Gastrocnemius medialis (tissue), 4 donors: Measurements from ENCODE around the gene CSNK1G1. TPM values are rescaled to one million over a fixed set of nuclear protein-coding genes. Genes with fewer than 3 reads are reported as not detected.

Source experiments
- ATAC-seq, 2 donors: fragments of 150-250 bp; one replicate each; pipeline ENCODE4 v1.9.1; 2016
- DNase-seq, 2 donors: peaks; one replicate each; pipeline ENCODE4 v3.0.0-alpha.2; 2019
- H3K27ac ChIP-seq, 4 donors: fragments of 200-600 bp; sonication (generic); 1 replicate in 1 of 4; 2 replicates in 3 of 4; pipeline ENCODE4 v1.5.1; 2016 to 2018; ENCODE audit warnings: mild to moderate bottlenecking in 2 of 4, moderate library complexity in 1 of 4
- H3K27me3 ChIP-seq, 3 donors: fragments of 200-600 bp; sonication (generic) in 2 of 3; 1 replicate in 1 of 3; 2 replicates in 2 of 3; pipeline versions ENCODE4 v1.5.1 to v1.6.0; 2016 to 2019; ENCODE audit warnings: mild to moderate bottlenecking in 1 of 3, moderate library complexity in 1 of 3
- H3K36me3 ChIP-seq, 2 donors: fragments of 200-600 bp; sonication (generic) in 1 of 2; one replicate each; pipeline ENCODE4 v1.5.1; 2017 to 2018
- H3K4me1 ChIP-seq, 2 donors: fragments of 200-600 bp; sonication (generic) in 1 of 2; one replicate each; pipeline ENCODE4 v1.5.1; 2016 to 2017; ENCODE audit warnings: mild to moderate bottlenecking in 2 of 2
- H3K4me3 ChIP-seq, 4 donors: fragments of 200-600 bp; sonication (generic) in 3 of 4; 1 replicate in 1 of 4; 2 replicates in 3 of 4; pipeline ENCODE4 v1.5.1; 2016 to 2019; ENCODE audit warnings: mild to moderate bottlenecking in 2 of 4
- H3K9me3 ChIP-seq, 3 donors: fragments of 200-600 bp; sonication (generic) in 2 of 3; 1 replicate in 1 of 3; 2 replicates in 2 of 3; pipeline ENCODE4 v1.5.1; 2016 to 2019
- CTCF ChIP-seq, 5 experiments: fragments of 450-650 bp in 3 of 5; fragments of 200-600 bp in 2 of 5; sonication (generic) in 2 of 5; IDR thresholded peaks in 4 of 5; conservative IDR thresholded peaks in 1 of 5; 1 replicate in 4 of 5; 2 replicates in 1 of 5; pipeline ENCODE4 v1.5.1; 2016 to 2019; ENCODE audit warnings: antibody characterized with exemption in 5 of 5, mild to moderate bottlenecking in 3 of 5, moderate library complexity in 3 of 5
- POLR2A ChIP-seq, 2 donors: fragments of 450-650 bp; IDR thresholded peaks; one replicate each; pipeline ENCODE4 v1.6.1; 2017; ENCODE audit warnings: antibody characterized with exemption in 2 of 2, mild to moderate bottlenecking in 2 of 2, moderate library complexity in 2 of 2
- in situ Hi-C, 4 donors: fragments of 200-750 bp; cut with MboI; loops; one replicate each; pipeline versions ENCODE4 v1.15.0 to v1.8.0; 2017; ENCODE audit warnings: low sequenced_read_pairs in 4 of 4
- intact Hi-C: fragments of 100-400 bp; cut with DNase I; formaldehyde crosslinking; loops from one replicate; pipeline ENCODE4 v1.15.1; 2023; ENCODE audit warnings: low total_unique reads
- total RNA-seq, 4 donors: library from RNA; depleted of rRNA; stranded (reverse); fragments of >200 nt; gene quantifications; one replicate each; pipeline versions ENCODE4 v1.1.0 to v1.2.3, GENCODE V29; 2016

CSNK1G1 gene
- total RNA-seq, 4 donors from 2014 or later: 5.3 to 26.6 (median 6.5) TPM

- Histone ChIP-seq H3K4me1 (no peaks in the 10 kb centered on the region), H3K9me3 (no peaks in the 10 kb centered on the region), H3K27me3 (no peaks in the 10 kb centered on the region), H3K27ac (no peak overlapping the region), H3K36me3 (no peaks in the 10 kb centered on the region), H3K4me3 (no peak overlapping the region)
- no peak for TF ChIP-seq POLR2A (IDR thresholded peaks at IDR 0.05)
- no peak for TF ChIP-seq CTCF (IDR thresholded peaks at IDR 0.05 in 4 of 5, conservative IDR thresholded peaks at IDR 0.05 in 1 of 5)
- in situ Hi-C loops (loop anchor here in 1 of 4 donors (25.0 kb wide), 1 partner anchor 157 kb away; no protein-coding TSS in a partner anchor), intact Hi-C loops (no loop called here)
- ATAC-seq: no peak
- no peak for DNase-seq
These were observed 13.2 kb upstream of the CSNK1G1 start for GRCh38 chr15:64369078-64369607.

GRCh38 chr15:64361259-64361658 lies 5.3 kb upstream of the CSNK1G1 start:
- in situ Hi-C loops: loop anchor here in 1 of 4 donors (25.0 kb wide), 1 partner anchor 149 kb away; no protein-coding TSS in a partner anchor

DNA sequence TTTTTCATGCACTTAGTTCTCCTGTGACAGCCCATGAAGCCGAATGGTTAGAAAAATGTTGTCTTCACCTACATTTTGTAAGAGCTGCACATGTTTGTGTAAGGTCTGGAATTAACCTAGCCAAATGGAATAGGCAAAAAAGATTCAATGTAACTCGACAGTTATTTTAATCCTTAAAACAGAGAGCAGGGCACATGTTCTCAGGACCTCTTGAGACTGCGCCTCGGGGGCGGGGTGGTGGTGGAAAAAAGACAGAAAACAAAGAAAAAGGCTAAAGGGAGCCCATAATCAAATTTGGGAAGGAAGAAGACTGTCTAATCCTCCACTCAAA lies 702 bp upstream of the CSNK1G1 start:
- Histone ChIP-seq H3K27ac (peak overlapping the region; percentile 65 to 90 (median 80)), H3K27me3 (no peaks in the 10 kb centered on the region), H3K4me3 (peak overlapping the region; percentile 78 to 97 (median 92)), H3K9me3 (no peaks in the 10 kb centered on the region), H3K4me1 (peaks cover 8 to 9% of the 10 kb centered on the region in 2 donors), H3K36me3 (no peaks in the 10 kb centered on the region)
- no peak for ATAC-seq
- TF ChIP-seq POLR2A (IDR thresholded peaks at IDR 0.05) (no peak), CTCF (IDR thresholded peaks at IDR 0.05 in 4 of 5, conservative IDR thresholded peaks at IDR 0.05 in 1 of 5) (peak in 1 of 5 experiments; percentile 19)
- in situ Hi-C loops (loop anchor here in 1 of 4 donors (25.0 kb wide), 1 partner anchor 144 kb away; no protein-coding TSS in a partner anchor), intact Hi-C loops (loop anchor here (1.0 to 10.0 kb wide), 3 partner anchors 25 to 252 kb away; partner anchors contain the start of genes PCLAF and PPIB)
- DNase-seq: no peak

More at GRCh38 chr15:64361259-64361658, 5.3 kb upstream of the CSNK1G1 start:
- H3K36me3 ChIP-seq: no peaks in the 10 kb centered on the region
- no peak overlapping the region for H3K27ac ChIP-seq
- intact Hi-C loops: no loop called here
- TF ChIP-seq CTCF (IDR thresholded peaks at IDR 0.05 in 4 of 5, conservative IDR thresholded peaks at IDR 0.05 in 1 of 5): no peak
- no peak for TF ChIP-seq POLR2A (IDR thresholded peaks at IDR 0.05)
- no peak for DNase-seq
- H3K4me3 ChIP-seq: no peak overlapping the region
- H3K4me1 ChIP-seq: no peaks in the 10 kb centered on the region
- no peak for ATAC-seq
- no peaks in the 10 kb centered on the region for H3K27me3 ChIP-seq
- H3K9me3 ChIP-seq: no peaks in the 10 kb centered on the region

DNA sequence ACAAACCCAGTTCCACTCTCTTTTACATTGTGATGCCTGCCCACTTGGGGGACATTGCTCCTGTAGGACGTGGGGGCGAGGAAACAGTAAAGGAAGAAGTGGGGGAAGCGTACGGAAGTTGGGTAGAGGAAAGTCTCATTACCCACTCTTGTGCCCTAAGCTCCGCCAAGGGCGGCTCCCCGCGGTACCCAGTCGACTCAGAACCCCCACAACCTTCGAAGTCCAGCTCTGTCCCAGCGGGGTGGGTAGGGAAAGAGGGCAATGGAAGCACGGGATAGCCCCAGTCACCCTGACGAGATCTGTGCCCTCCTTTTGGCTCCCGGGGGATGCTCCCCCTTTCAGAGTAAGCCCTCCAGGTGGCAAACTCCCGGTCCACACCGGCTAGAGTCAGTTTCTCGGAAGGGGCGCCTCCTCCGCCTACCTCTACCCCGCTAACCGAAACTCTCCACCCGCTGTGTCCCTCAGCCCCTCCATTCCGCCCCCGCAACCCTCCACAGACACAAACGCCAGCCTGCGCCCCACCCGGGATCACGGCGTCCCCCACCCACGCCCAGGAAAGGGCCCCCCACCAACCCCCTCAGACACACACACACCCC lies 527 bp downstream of the CSNK1G1 start:
- Histone ChIP-seq H3K27me3 (no peaks in the 10 kb centered on the region), H3K9me3 (no peaks in the 10 kb centered on the region), H3K27ac (peak overlapping the region; percentile 65 to 90 (median 80)), H3K36me3 (no peaks in the 10 kb centered on the region), H3K4me1 (peaks cover 8 to 9% of the 10 kb centered on the region in 2 donors), H3K4me3 (peak overlapping the region; percentile 78 to 97 (median 92))
- DNase-seq (no peak), ATAC-seq (peak; percentile 11 to 45)
- in situ Hi-C loops: loop anchor here in 1 of 4 donors (25.0 kb wide), 1 partner anchor 143 kb away; no protein-coding TSS in a partner anchor
- intact Hi-C loops: loop anchor here (10.0 kb wide), 1 partner anchor 251 kb away; no protein-coding TSS in a partner anchor
- TF ChIP-seq POLR2A (IDR thresholded peaks at IDR 0.05) (no peak), CTCF (IDR thresholded peaks at IDR 0.05 in 4 of 5, conservative IDR thresholded peaks at IDR 0.05 in 1 of 5) (no peak)
